Activated CD4-positive, alpha-beta memory T cell treated with anti-CD3 and anti-CD28 coated beads, Interleukin-2, amount 10 ng/mL, durations not matched to agents 7 days and 5 days (primary cell): ENCODE data around the gene PBXIP1. TPM values are rescaled to one million over a fixed set of nuclear protein-coding genes. Genes with fewer than 3 reads are reported as not detected.

ENCODE experiments used
- total RNA-seq, 2 experiments: library from RNA; stranded (reverse); gene quantifications; one replicate each; pipeline ENCODE4 v1.2.3, GENCODE V29; 2021

Gene PBXIP1
- total RNA-seq, 2 experiments from 2014 or later, result 169 TPM

Other genes starting within 250 kb of the PBXIP1 start
- under 1 TPM in 1 of 2 experiments, not detected in 1; 0.10 TPM for gene KCNN3, start 85.8 kb downstream of the PBXIP1 start, total RNA-seq
- 10 to 100 TPM; 40.7 to 41.8 TPM for gene PMVK, start 19.4 kb downstream of the PBXIP1 start, total RNA-seq
- gene PYGO2, start 5.7 kb upstream of the PBXIP1 start, total RNA-seq, result 10 to 100 TPM; 48.7 to 49.7 TPM
- gene SHC1, start 14.6 kb upstream of the PBXIP1 start, total RNA-seq, result 10 to 100 TPM; 80.7 to 80.8 TPM
- gene CKS1B, start 18.6 kb upstream of the PBXIP1 start, total RNA-seq, result 100 to 1,000 TPM; 151 to 162 TPM
- 10 to 100 TPM; 34.7 to 35.1 TPM for gene FLAD1, start 27.2 kb upstream of the PBXIP1 start, total RNA-seq
- gene LENEP, start 37.5 kb upstream of the PBXIP1 start, total RNA-seq, result 1 to 10 TPM in 1 of 2 experiments, under 1 TPM in 1; 0.35 to 1.2 TPM
- gene ZBTB7B, start 46.7 kb upstream of the PBXIP1 start, total RNA-seq, result 100 to 1,000 TPM; 151 to 152 TPM
- gene DCST2, start 77.7 kb upstream of the PBXIP1 start, total RNA-seq, result under 1 TPM; 0.18 to 0.40 TPM
- gene DCST1, start 77.7 kb upstream of the PBXIP1 start, total RNA-seq, result not detected
- 10 to 100 TPM; 73.9 to 76.4 TPM for gene ADAM15, start 95.2 kb upstream of the PBXIP1 start, total RNA-seq
- 1 to 10 TPM; 6.6 to 8.5 TPM for gene EFNA4, start 107.6 kb upstream of the PBXIP1 start, total RNA-seq
- 1 to 10 TPM; 3.9 to 4.9 TPM for gene EFNA3, start 122.7 kb upstream of the PBXIP1 start, total RNA-seq
- not detected for gene EFNA1, start 171.8 kb upstream of the PBXIP1 start, total RNA-seq
- gene SLC50A1, start 179.8 kb upstream of the PBXIP1 start, total RNA-seq, result 10 to 100 TPM; 50.4 to 52.6 TPM
- gene DPM3, start 184.4 kb upstream of the PBXIP1 start, total RNA-seq, result 10 to 100 TPM; 80.2 to 80.6 TPM
- gene KRTCAP2, start 217.2 kb upstream of the PBXIP1 start, total RNA-seq, result 100 to 1,000 TPM; 203 to 224 TPM
- gene TRIM46, start 217.8 kb upstream of the PBXIP1 start, total RNA-seq, result 10 to 100 TPM; 17.8 to 18.3 TPM